Aorta (tissue), 5 donors: ENCODE results near the gene ATAD1. TPM values are rescaled to one million over a fixed set of nuclear protein-coding genes. Genes with fewer than 3 reads are reported as not detected.
"Not testable (repeated sequence)": the region's sequence is repeated elsewhere in the genome, so short reads cannot be mapped to it uniquely, and the experiment has no call there.

Source experiments
- ATAC-seq: fragments of 200-7000 bp; cut with Tn5 transposase; one replicate; pipeline ENCODE4 v1.9.1; 2022; ENCODE audit warnings: moderate library complexity; ENCODE audit not compliant: low FRiP score
- DNase-seq, 2 donors: peaks; one replicate each; pipeline ENCODE4 v3.0.0-alpha.2; 2020
- H3K27ac ChIP-seq, 2 donors: one replicate each; pipeline ENCODE4 v1.5.1; 2013; ENCODE audit warnings: low read length in 2 of 2, mild to moderate bottlenecking in 2 of 2, moderate library complexity in 2 of 2, control low read depth in 1 of 2, inconsistent platforms in 1 of 2, low read depth in 1 of 2
- H3K27me3 ChIP-seq, 2 donors: one replicate each; pipeline ENCODE4 v1.6.1; 2013; ENCODE audit warnings: control low read depth in 1 of 2, low read length in 1 of 2, mild to moderate bottlenecking in 1 of 2, moderate library complexity in 1 of 2; ENCODE audit not compliant: insufficient read depth in 2 of 2, control insufficient read depth in 1 of 2
- H3K36me3 ChIP-seq, 2 donors: one replicate each; pipeline ENCODE4 v1.6.1; 2013; ENCODE audit warnings: control low read depth in 1 of 2, low read length in 1 of 2, mild to moderate bottlenecking in 1 of 2; ENCODE audit not compliant: insufficient read depth in 2 of 2, control insufficient read depth in 1 of 2
- H3K4me1 ChIP-seq, 2 donors: one replicate each; pipeline ENCODE4 v1.6.1; 2013; ENCODE audit warnings: low read length in 2 of 2, control low read depth in 1 of 2, mild to moderate bottlenecking in 1 of 2, moderate library complexity in 1 of 2; ENCODE audit not compliant: insufficient read depth in 2 of 2, control insufficient read depth in 1 of 2
- H3K4me3 ChIP-seq, 2 donors: one replicate each; pipeline ENCODE4 v1.5.1; 2013; ENCODE audit warnings: low read length in 2 of 2, control low read depth in 1 of 2, mild to moderate bottlenecking in 1 of 2
- H3K9me3 ChIP-seq: one replicate; pipeline ENCODE4 v1.6.1; 2013; ENCODE audit warnings: mild to moderate bottlenecking, low read length; ENCODE audit not compliant: control insufficient read depth
- WGBS, 2 donors: extraction: QIAGEN DNeasy Blood & Tissue Kit; methylation state at CpG; one replicate each; pipeline ENCODE4 v1.1.7; 2013; 5-methylcytosine and 5-hydroxymethylcytosine counted together
- intact Hi-C, 2 donors: fragments of 100-400 bp; cut with DNase I; formaldehyde crosslinking; loops; one replicate each; pipeline versions ENCODE4 v1.14.2 to v1.15.0; 2022
- polyA plus RNA-seq, 2 donors: library from polyadenylated mRNA; stranded (reverse); fragments of 200-250 nt; gene quantifications; one replicate each; pipeline ENCODE4 v1.2.3, GENCODE V29; 2013
- total RNA-seq, 2 donors: library from RNA; stranded (reverse); fragmentation: NEBNext Ultra II Directional; extraction: Animal tissue kit (Norgen Biotek cat#: 25700); gene quantifications; one replicate each; pipeline ENCODE4 v1.2.1, GENCODE V29; 2021
- donor health status: healthy with polysubstance abuse.
- donor health status: Bipolar disorder and iron deficiency.
- donor health status: DM: no; HTN: no; CAD: no.
- donor health status: DM: no; HTN: no; CAD: no.
- donor health status: DM: yes; HTN: yes; CAD: no.

ATAD1 gene
- total and polyA plus RNA-seq, 4 donors: 18.8 to 43.4 (median 32.1) TPM

- 0 to 1% methylated on average over 21 of the region's 21 CpGs for WGBS, 2 donors
- peak overlapping the region in 1 of 2 donors; percentile 56 for H3K27ac ChIP-seq
- no peak for DNase-seq
- intact Hi-C loops: loop anchor here (2.0 to 10.0 kb wide), 7 partner anchors 62 to 402 kb away; no protein-coding TSS in a partner anchor
- H3K27me3 ChIP-seq: no peaks in the 10 kb centered on the region
- H3K4me3 ChIP-seq: peak overlapping the region; percentile 94 to 99
- ATAC-seq: peak; percentile 9
- H3K4me1 ChIP-seq: no peaks in the 10 kb centered on the region
- H3K9me3 ChIP-seq: no peaks in the 10 kb centered on the region
- H3K36me3 ChIP-seq: no peaks in the 10 kb centered on the region
Observed at GRCh38 chr10:87862679-87863052, 44.6 kb upstream of the ATAD1 start.

GRCh38 chr10:87861953-87862678 is 44.1 kb upstream of the ATAD1 start:
- no peaks in the 10 kb centered on the region for H3K9me3 ChIP-seq
- peak overlapping the region; percentile 94 to 99 for H3K4me3 ChIP-seq
- 0% methylated on average over 57 of the region's 57 CpGs for WGBS, 2 donors
- no peaks in the 10 kb centered on the region for H3K27me3 ChIP-seq
- DNase-seq (peak; percentile 98), ATAC-seq (peak; percentile 95)
- no peaks in the 10 kb centered on the region for H3K4me1 ChIP-seq
- intact Hi-C loops: loop anchor here (2.0 to 10.0 kb wide), 8 partner anchors 63 to 527 kb away; no protein-coding TSS in a partner anchor
- H3K27ac ChIP-seq: peak overlapping the region; percentile 8 to 91
- no peaks in the 10 kb centered on the region for H3K36me3 ChIP-seq

- no peaks in the 10 kb centered on the region for H3K4me1 ChIP-seq
- peak; percentile 42 for ATAC-seq
Observed at GRCh38 chr10:87861566-87861952, 43.5 kb upstream of the ATAD1 start.

GRCh38 chr10:87860816-87861403 is 42.9 kb upstream of the ATAD1 start:
- Histone ChIP-seq H3K36me3 (no peaks in the 10 kb centered on the region), H3K27me3 (no peaks in the 10 kb centered on the region), H3K9me3 (no peaks in the 10 kb centered on the region), H3K4me1 (no peaks in the 10 kb centered on the region), H3K27ac (peak overlapping the region in 1 of 2 donors; percentile 3), H3K4me3 (no peak overlapping the region)
- intact Hi-C loops: loop anchor here (2.0 to 10.0 kb wide), 7 partner anchors 64 to 528 kb away; no protein-coding TSS in a partner anchor
- DNase-seq (no peak), ATAC-seq (no peak)
- WGBS, 2 donors: 81 to 87% methylated on average over 4 of the region's 4 CpGs

More at GRCh38 chr10:87861566-87861952, 43.5 kb upstream of the ATAD1 start:
- H3K9me3 ChIP-seq: no peaks in the 10 kb centered on the region
- H3K27me3 ChIP-seq: no peaks in the 10 kb centered on the region
- WGBS, 2 donors: 1 to 3% methylated on average over 16 of the region's 16 CpGs
- peak overlapping the region; percentile 29 to 66 for H3K4me3 ChIP-seq
- DNase-seq: peak; percentile 86 to 89
- peak overlapping the region; percentile 8 to 91 for H3K27ac ChIP-seq
- H3K36me3 ChIP-seq: no peaks in the 10 kb centered on the region
- intact Hi-C loops: loop anchor here (2.0 to 10.0 kb wide), 7 partner anchors 63 to 527 kb away; no protein-coding TSS in a partner anchor

GRCh38 chr10:87860156-87860795 is 42.2 kb upstream of the ATAD1 start:
- no peak for DNase-seq
- intact Hi-C loops: loop anchor here (2.0 to 10.0 kb wide), 7 partner anchors 65 to 529 kb away; no protein-coding TSS in a partner anchor
- Histone ChIP-seq H3K27me3 (no peaks in the 10 kb centered on the region), H3K27ac (peak overlapping the region in 1 of 2 donors; percentile 3), H3K9me3 (no peaks in the 10 kb centered on the region), H3K36me3 (no peaks in the 10 kb centered on the region), H3K4me3 (no peak overlapping the region), H3K4me1 (no peaks in the 10 kb centered on the region)
- no peak for ATAC-seq
- 49 to 54% methylated on average over 3 of the region's 3 CpGs for WGBS, 2 donors

- intact Hi-C loops: not testable (repeated sequence)
Observed at GRCh38 chr10:87855665-87856064, 37.6 kb upstream of the ATAD1 start.

GRCh38 chr10:87855247-87855646 is 37.2 kb upstream of the ATAD1 start:
- H3K4me1 ChIP-seq, H3K27ac ChIP-seq, DNase-seq, H3K27me3 ChIP-seq, H3K36me3 ChIP-seq, H3K4me3 ChIP-seq, ATAC-seq, H3K9me3 ChIP-seq, intact Hi-C loops: not testable (repeated sequence)
- WGBS, 2 donors: 90 to 92% methylated on average over 5 of the region's 5 CpGs

More at GRCh38 chr10:87855665-87856064, 37.6 kb upstream of the ATAD1 start:
- H3K27ac ChIP-seq, H3K4me3 ChIP-seq, H3K9me3 ChIP-seq, ATAC-seq, DNase-seq, H3K36me3 ChIP-seq, H3K4me1 ChIP-seq, H3K27me3 ChIP-seq: not testable (repeated sequence)
- 91 to 99% methylated on average over 4 of the region's 4 CpGs for WGBS, 2 donors

- H3K4me1 ChIP-seq: no peaks in the 10 kb centered on the region
- no peak for DNase-seq
- no peak overlapping the region for H3K4me3 ChIP-seq
- no peak for ATAC-seq
- H3K9me3 ChIP-seq: no peaks in the 10 kb centered on the region
- no peak overlapping the region for H3K27ac ChIP-seq
- H3K27me3 ChIP-seq: no peaks in the 10 kb centered on the region
- 93 to 96% methylated on average over 1 of the region's 1 CpG for WGBS, 2 donors
- H3K36me3 ChIP-seq: no peaks in the 10 kb centered on the region
- intact Hi-C loops: loop anchor here in 1 of 2 donors (5.0 kb wide), 1 partner anchor 700 kb away; no protein-coding TSS in a partner anchor
Observed at GRCh38 chr10:87852089-87852488, 34.1 kb upstream of the ATAD1 start.
